GM19099 (cell line): ENCODE results near the gene STK39.

Experiments used
- POLR2A ChIP-seq: IDR thresholded peaks from 3 replicates; pipeline ENCODE4 v1.6.1; 2011; ENCODE audit warnings: low read depth; ENCODE audit not compliant: insufficient read length; ENCODE audit errors: extremely low read depth

The STK39 gene

DNA sequence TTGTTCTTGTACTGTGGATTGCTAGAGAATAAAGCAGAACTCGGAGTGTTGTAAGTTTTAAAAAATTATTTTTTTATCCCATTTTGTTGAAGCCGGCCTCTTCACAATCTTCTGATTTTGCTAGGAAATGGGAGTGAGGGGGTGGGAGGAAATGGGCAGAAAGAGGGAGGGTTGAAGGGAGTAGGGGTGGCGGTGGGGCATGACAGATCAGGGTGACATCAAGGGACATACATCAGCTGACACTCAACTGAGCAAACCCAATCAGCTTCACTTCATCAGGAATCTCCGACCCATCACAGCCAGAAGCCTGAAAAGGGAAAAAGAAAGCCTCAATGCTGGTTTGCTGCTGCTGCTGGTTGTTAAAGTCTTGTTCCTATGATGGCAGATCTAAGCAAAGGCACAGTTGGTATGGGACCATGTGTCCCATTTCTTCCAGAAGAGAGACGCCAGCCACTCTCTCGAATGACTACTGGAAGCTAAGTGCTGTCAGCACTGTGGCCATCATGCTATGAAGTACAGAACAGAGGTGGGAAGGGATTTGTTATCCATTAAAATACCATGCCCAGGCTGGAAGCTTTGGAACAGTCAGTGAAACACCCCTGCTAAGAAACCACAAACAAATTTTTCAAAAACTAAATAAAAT lies 292.0 kb downstream of the STK39 start:
- TF ChIP-seq POLR2A = no peak

- TF ChIP-seq POLR2A = no peak
These were observed 292.9 kb downstream of the STK39 start for GRCh38 chr2:167954495-167954894.

GRCh38 chr2:167953776-167954175 lies 293.6 kb downstream of the STK39 start:
- TF ChIP-seq POLR2A = no peak

DNA sequence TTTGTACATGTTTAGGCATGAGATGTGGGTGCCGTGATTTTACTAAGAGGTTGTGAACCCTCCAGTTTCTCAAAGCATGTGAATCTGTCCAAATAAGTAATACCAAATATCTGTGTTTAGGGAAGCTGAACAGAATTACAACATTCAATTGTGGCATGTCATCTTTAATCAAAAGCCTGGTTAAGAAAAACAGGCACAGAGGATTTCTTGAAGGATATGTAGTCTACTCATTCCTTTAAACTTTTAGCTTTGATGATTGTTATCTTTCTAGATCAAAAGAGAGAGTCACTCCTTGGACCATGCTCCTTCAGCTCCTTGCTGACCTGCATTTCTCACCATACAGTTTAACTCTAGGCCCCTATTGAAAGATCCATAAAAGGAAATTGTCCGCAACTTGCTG lies 296.8 kb downstream of the STK39 start:
- no peak for TF ChIP-seq POLR2A

DNA sequence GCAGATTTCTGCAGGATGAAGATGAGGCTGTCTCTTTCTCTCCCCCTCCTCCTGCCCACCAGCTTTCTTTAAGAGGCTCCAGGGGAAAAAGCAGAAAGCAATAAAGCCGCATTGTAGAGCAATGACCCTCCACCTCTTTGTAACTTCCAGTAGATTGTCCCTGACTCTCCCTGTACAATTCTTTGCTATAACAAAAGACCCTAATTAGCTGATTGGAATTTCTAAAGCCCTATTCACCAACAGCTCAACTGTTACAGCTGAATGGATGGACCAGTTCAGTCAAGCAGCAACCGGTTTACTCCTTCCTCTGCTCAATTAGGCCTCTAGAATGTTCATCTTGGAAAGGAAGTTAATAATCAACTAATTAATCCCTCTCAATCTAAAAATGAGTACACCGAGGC lies 301.0 kb downstream of the STK39 start:
- TF ChIP-seq POLR2A = no peak

- no peak for TF ChIP-seq POLR2A
These were observed 301.6 kb downstream of the STK39 start for GRCh38 chr2:167945660-167946368.

DNA sequence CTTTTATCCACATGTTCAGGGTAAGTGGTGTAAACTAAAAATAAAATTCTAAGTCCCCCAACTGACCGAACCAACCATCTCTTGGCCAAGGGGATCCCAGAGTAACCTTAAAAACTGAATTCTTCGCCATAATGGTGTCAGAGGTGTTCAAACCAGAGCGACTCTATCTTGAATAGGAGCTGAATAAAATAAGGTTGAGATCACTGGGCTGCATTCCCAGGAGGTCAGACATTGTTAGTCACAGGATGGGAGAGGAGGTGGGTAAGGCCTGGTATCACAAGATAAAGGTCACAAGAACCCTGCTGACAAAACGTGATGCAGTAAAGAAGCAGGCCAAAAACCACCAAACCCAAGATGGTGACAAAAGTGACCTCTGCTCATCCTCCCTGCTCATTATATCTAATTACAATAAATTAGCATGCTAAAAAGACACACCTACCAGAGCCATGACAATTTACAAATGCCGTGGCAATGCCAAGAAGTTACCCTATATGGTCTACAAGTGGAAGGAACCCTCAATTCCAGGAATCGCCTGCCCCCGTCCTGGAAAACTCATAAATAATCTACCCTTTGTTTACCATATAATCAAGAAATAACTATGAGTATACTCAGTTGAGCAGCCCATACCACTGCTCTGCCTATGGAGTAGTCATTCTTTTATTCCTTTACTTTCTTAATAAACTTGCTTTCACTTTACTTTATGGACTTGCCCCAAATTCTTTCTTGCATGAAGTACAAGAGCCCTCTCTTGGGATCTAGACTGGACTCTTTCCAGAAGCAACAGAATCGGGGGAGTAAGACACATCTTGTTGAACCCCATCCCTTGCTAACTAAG lies 302.4 kb downstream of the STK39 start:
- no peak for TF ChIP-seq POLR2A

DNA sequence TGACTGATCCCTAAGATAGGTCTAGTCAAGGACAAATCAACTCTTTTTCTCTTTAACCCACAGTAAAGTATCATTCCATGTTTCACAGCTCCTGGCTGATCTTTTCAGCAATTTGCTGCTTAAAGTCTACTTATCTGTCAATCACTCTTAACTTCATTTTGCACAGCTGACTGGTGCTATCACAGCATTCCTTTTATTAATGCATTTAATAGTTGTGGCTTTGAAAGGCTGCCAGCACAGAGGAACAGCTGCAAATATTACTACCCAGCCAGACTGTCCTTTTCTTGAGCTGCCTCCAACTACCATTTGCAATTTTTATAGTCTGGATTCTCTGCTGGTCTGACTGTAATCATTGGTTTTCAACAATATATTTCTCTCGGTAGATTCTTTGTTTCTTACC lies 303.5 kb downstream of the STK39 start:
- TF ChIP-seq POLR2A = no peak

GRCh38 chr2:167943368-167943767 lies 304.0 kb downstream of the STK39 start:
- TF ChIP-seq POLR2A = no peak

GRCh38 chr2:167942366-167943081 lies 304.9 kb downstream of the STK39 start:
- TF ChIP-seq POLR2A = no peak

GRCh38 chr2:167941604-167942003 lies 305.8 kb downstream of the STK39 start:
- TF ChIP-seq POLR2A = no peak

DNA sequence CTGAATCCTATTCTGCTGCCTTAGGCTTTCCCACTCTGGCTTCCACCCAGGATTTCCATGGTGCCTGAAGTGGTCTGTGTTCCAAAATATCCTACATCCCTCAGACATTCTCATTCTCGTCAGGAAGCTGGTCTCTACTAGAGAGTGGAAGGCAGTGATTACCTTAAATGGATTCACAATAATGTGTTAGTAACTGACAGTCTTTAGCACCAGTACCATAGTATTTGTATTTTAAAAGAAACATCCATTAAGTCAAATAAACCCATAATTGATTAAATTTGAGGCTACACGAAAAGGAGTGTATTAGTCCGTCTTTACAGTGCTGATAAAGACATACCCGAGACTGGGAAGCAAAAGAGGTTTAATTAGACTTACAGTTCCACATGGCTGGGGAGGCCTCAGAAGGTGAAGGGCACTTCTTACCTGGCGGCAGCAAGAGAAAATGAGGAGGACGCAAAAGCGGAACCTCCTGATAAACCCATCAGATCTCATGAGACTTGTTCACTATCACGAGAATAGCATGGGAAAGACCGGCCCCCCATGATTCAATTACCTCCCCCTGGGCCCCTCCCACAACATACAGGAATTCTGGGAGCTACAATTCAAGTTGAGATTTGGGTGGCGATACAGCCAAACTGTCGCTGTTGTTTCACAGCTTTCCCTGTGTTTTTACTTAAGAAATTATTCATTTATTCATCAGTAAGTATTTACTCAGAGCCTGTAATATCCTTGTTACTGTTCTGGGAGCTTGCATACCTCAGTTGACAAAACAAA lies 306.5 kb downstream of the STK39 start:
- TF ChIP-seq POLR2A = no peak

DNA sequence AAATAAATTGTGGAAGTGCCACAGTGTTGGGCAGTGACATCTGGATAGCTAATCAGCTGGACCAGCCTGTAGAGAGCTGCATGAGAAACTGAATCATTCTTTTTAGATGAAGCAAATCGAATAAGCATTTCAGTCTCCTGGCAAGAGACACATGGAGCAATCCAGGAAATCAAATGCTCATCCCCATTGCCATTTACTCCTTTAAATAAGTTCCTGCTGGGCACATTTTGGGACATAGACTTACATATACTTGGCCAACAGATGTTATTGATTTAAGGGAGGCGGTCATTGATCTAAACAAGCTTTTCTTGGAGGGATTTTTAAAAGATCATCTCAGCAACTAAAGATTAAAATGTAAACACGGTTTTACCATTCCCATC lies 307.1 kb downstream of the STK39 start:
- no peak for TF ChIP-seq POLR2A
